ENCODE results near the gene RPS19BP1. TPM values are rescaled to one million over a fixed set of nuclear protein-coding genes. Genes with fewer than 3 reads are reported as not detected.

The RPS19BP1 gene
- total RNA-seq, 1 donor from 2014 or later: 67.7 TPM

GRCh38 chr22:39529487-39529851 lies 3.1 kb downstream of the RPS19BP1 start:
- POLR2A ChIA-PET: interaction anchor here (0.5 to 6.6 kb wide), 25 partner anchors 9 to 520 kb away, joined by 3 to 111 read pairs (median 4); partner anchors contain the start of genes ATF4, MIEF1, RPL3 and TAB1

GRCh38 chr22:39528681-39529486 lies 3.7 kb downstream of the RPS19BP1 start:
- CTCF ChIA-PET: interaction anchor here (0.7 to 4.8 kb wide), 41 partner anchors 8 to 819 kb away, joined by 3 to 42 read pairs (median 5); partner anchors contain the start of genes ATF4, MIEF1, RPL3 and SYNGR1
- TF ChIP-seq, protein P1, sequence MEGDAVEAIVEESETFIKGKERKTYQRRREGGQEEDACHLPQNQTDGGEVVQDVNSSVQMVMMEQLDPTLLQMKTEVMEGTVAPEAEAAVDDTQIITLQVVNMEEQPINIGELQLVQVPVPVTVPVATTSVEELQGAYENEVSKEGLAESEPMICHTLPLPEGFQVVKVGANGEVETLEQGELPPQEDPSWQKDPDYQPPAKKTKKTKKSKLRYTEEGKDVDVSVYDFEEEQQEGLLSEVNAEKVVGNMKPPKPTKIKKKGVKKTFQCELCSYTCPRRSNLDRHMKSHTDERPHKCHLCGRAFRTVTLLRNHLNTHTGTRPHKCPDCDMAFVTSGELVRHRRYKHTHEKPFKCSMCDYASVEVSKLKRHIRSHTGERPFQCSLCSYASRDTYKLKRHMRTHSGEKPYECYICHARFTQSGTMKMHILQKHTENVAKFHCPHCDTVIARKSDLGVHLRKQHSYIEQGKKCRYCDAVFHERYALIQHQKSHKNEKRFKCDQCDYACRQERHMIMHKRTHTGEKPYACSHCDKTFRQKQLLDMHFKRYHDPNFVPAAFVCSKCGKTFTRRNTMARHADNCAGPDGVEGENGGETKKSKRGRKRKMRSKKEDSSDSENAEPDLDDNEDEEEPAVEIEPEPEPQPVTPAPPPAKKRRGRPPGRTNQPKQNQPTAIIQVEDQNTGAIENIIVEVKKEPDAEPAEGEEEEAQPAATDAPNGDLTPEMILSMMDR (IDR thresholded peaks at IDR 0.05): no peak
- no peaks in the 10 kb centered on the region for H3K27me3 Mint-ChIP-seq
- DNase-seq (peak; percentile 80), ATAC-seq (ENCODE audit: low read depth) (peak; percentile 45)
- peaks cover 64% of the 10 kb centered on the region for H3K36me3 Mint-ChIP-seq (ENCODE audit: low read depth)
- intact Hi-C loops (cut with micrococcal nuclease): loop anchor here (1.0 to 2.0 kb wide), 5 partner anchors 34 to 359 kb away; partner anchors contain the start of gene TAB1
- POLR2A ChIA-PET: interaction anchor here (0.5 to 6.6 kb wide), 29 partner anchors 8 to 526 kb away, joined by 3 to 111 read pairs (median 4); partner anchors contain the start of genes ATF4, MIEF1, RPL3 and TAB1
- H3K27ac Mint-ChIP-seq: peak overlapping the region; percentile 85
- peaks cover 85% of the 10 kb centered on the region for H3K4me1 Mint-ChIP-seq
- no peaks in the 10 kb centered on the region for H3K9me3 Mint-ChIP-seq
- peak overlapping the region; percentile 74 for H3K4me3 Mint-ChIP-seq

More at GRCh38 chr22:39529487-39529851, 3.1 kb downstream of the RPS19BP1 start:
- Mint-ChIP-seq H3K4me1 (peaks cover 83% of the 10 kb centered on the region), H3K27me3 (no peaks in the 10 kb centered on the region), H3K4me3 (peak overlapping the region; percentile 74), H3K36me3 (ENCODE audit: low read depth) (peaks cover 59% of the 10 kb centered on the region), H3K27ac (peak overlapping the region; percentile 85), H3K9me3 (no peaks in the 10 kb centered on the region)
- TF ChIP-seq, protein P1 (IDR thresholded peaks at IDR 0.05): no peak
- CTCF ChIA-PET: interaction anchor here (0.7 to 4.8 kb wide), 37 partner anchors 9 to 818 kb away, joined by 3 to 42 read pairs (median 5); partner anchors contain the start of genes ATF4, RPL3, SYNGR1 and TAB1
- ATAC-seq (ENCODE audit: low read depth): no peak
- intact Hi-C loops (cut with micrococcal nuclease): loop anchor here (1.0 to 2.0 kb wide), 5 partner anchors 34 to 359 kb away; partner anchors contain the start of gene TAB1
- DNase-seq: no peak

GRCh38 chr22:39528080-39528661 lies 4.4 kb downstream of the RPS19BP1 start:
- Mint-ChIP-seq H3K27me3 (no peaks in the 10 kb centered on the region), H3K9me3 (no peaks in the 10 kb centered on the region), H3K27ac (peak overlapping the region; percentile 85), H3K36me3 (ENCODE audit: low read depth) (peaks cover 69% of the 10 kb centered on the region), H3K4me3 (peak overlapping the region; percentile 74), H3K4me1 (peaks cover 89% of the 10 kb centered on the region)
- ATAC-seq (ENCODE audit: low read depth) (no peak), DNase-seq (no peak)
- ChIA-PET POLR2A (interaction anchor here (0.8 to 6.6 kb wide), 12 partner anchors 8 to 525 kb away, joined by 3 to 111 read pairs (median 8); partner anchors contain the start of genes ATF4, MIEF1 and RPL3), CTCF (interaction anchor here (1.0 to 4.8 kb wide), 20 partner anchors 8 to 819 kb away, joined by 3 to 42 read pairs (median 16); partner anchors contain the start of genes ATF4, RPL3 and TAB1)
- TF ChIP-seq, protein P1 (IDR thresholded peaks at IDR 0.05): no peak
- intact Hi-C loops (cut with micrococcal nuclease): loop anchor here (2.0 kb wide), 1 partner anchor 177 kb away; no protein-coding TSS in a partner anchor

- ChIA-PET CTCF (interaction anchor here (1.9 to 4.8 kb wide), 3 partner anchors 34 to 209 kb away, joined by 5 to 42 read pairs (median 23); partner anchors contain the start of gene RPL3), POLR2A (interaction anchor here (1.5 to 6.6 kb wide), 4 partner anchors 7 to 209 kb away, joined by 4 to 111 read pairs (median 50); partner anchors contain the start of genes ATF4 and RPL3)
- Mint-ChIP-seq H3K27me3 (no peaks in the 10 kb centered on the region), H3K27ac (peak overlapping the region; percentile 85), H3K4me1 (peaks cover 91% of the 10 kb centered on the region), H3K4me3 (no peak overlapping the region), H3K36me3 (ENCODE audit: low read depth) (peaks cover 74% of the 10 kb centered on the region), H3K9me3 (no peaks in the 10 kb centered on the region)
- DNase-seq: no peak
- intact Hi-C loops (cut with micrococcal nuclease): no loop called here
- ATAC-seq (ENCODE audit: low read depth): no peak
- TF ChIP-seq, protein P1 (IDR thresholded peaks at IDR 0.05): no peak
Observed at GRCh38 chr22:39527481-39527961, 5.0 kb downstream of the RPS19BP1 start.

Data from activated B cell treated with CpG ODN at 0.5 μM for 24 hours (primary cell).